ENCODE measurements around the gene FAM180B. TPM values are rescaled to one million over a fixed set of nuclear protein-coding genes. Genes with fewer than 3 reads are reported as not detected.
"Not testable (repeated sequence)": the region's sequence is repeated elsewhere in the genome, so short reads cannot be mapped to it uniquely, and the experiment has no call there.

FAM180B gene
- total RNA-seq, 1 donor: not detected

DNA sequence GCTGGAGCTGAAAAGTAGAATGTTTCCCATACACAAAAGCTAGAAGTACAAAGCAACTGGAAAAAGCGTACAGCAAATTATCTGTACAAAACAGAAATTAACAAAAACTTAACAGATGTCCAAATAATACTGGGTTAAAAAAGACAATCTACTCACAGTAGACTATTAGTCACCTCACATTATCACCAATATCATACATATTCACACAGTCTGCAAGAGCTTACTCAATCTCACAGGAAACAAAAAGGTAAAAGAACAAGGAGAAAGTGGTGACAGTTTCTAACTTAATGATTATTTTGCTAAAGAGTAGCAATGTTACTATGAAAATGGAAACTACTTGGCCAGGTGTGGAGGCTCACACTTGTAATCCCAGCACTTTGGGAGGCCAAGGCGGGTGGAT is 45.4 kb upstream of the FAM180B start:
- Histone ChIP-seq H3K4me2 (ENCODE audit: insufficient read depth, low read length) (peak overlapping the region; percentile 52), H3K4me1 (ENCODE audit: insufficient read depth, low read length) (peaks cover 27% of the 10 kb centered on the region), H3K9me3 (ENCODE audit: low read depth, low read length) (no peaks in the 10 kb centered on the region), H3K27me3 (ENCODE audit: insufficient read depth, low read length) (no peaks in the 10 kb centered on the region), H3K79me2 (ENCODE audit: insufficient read depth, low read length) (peaks cover 95% of the 10 kb centered on the region), H2AFZ (ENCODE audit: low read length) (no peak overlapping the region), H3K27ac (ENCODE audit: low read depth, low read length) (peak overlapping the region; percentile 53), H3K36me3 (ENCODE audit: insufficient read depth, low read length) (peaks cover 3% of the 10 kb centered on the region), H3K4me3 (ENCODE audit: insufficient read depth, low read length) (no peak overlapping the region), H4K20me1 (ENCODE audit: insufficient read depth, low read length) (peaks cover 67% of the 10 kb centered on the region)
- TF ChIP-seq, protein P1, sequence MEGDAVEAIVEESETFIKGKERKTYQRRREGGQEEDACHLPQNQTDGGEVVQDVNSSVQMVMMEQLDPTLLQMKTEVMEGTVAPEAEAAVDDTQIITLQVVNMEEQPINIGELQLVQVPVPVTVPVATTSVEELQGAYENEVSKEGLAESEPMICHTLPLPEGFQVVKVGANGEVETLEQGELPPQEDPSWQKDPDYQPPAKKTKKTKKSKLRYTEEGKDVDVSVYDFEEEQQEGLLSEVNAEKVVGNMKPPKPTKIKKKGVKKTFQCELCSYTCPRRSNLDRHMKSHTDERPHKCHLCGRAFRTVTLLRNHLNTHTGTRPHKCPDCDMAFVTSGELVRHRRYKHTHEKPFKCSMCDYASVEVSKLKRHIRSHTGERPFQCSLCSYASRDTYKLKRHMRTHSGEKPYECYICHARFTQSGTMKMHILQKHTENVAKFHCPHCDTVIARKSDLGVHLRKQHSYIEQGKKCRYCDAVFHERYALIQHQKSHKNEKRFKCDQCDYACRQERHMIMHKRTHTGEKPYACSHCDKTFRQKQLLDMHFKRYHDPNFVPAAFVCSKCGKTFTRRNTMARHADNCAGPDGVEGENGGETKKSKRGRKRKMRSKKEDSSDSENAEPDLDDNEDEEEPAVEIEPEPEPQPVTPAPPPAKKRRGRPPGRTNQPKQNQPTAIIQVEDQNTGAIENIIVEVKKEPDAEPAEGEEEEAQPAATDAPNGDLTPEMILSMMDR (IDR thresholded peaks at IDR 0.05; ENCODE audit: extremely low read depth, low read depth, low read length): no peak
- DNase-seq (ENCODE audit: insufficient read length, low spot score, missing footprints): no peak

DNA sequence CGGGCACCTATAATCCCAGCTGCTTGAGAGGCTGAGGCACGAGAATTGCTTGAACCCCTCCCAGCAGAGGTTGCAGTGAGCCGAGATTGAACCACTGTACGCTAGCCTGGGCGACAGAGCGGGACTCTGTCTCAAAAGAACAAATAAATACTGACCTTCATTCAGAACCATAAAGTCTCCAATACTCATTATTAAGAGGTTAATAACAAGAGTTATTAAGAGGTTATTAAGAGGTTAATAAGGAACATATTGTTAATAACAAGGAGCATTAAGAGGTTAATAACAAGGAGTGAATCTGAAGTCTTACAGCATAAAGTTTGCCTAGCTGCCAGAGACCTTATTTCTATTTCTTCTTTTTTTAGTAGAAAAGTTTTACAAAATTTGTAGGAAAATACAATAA is 41.2 kb upstream of the FAM180B start:
- H3K79me2 ChIP-seq (ENCODE audit: insufficient read depth, low read length): peaks cover 96% of the 10 kb centered on the region
- peaks cover 73% of the 10 kb centered on the region for H4K20me1 ChIP-seq (ENCODE audit: insufficient read depth, low read length)
- H3K27me3 ChIP-seq (ENCODE audit: insufficient read depth, low read length): no peaks in the 10 kb centered on the region
- no peak overlapping the region for H3K4me3 ChIP-seq (ENCODE audit: insufficient read depth, low read length)
- H2AFZ ChIP-seq (ENCODE audit: low read length): no peak overlapping the region
- no peaks in the 10 kb centered on the region for H3K9me3 ChIP-seq (ENCODE audit: low read depth, low read length)
- no peak for DNase-seq (ENCODE audit: insufficient read length, low spot score, missing footprints)
- no peak overlapping the region for H3K27ac ChIP-seq (ENCODE audit: low read depth, low read length)
- H3K4me1 ChIP-seq (ENCODE audit: insufficient read depth, low read length): peaks cover 16% of the 10 kb centered on the region
- peaks cover 3% of the 10 kb centered on the region for H3K36me3 ChIP-seq (ENCODE audit: insufficient read depth, low read length)
- H3K4me2 ChIP-seq (ENCODE audit: insufficient read depth, low read length): no peak overlapping the region
- TF ChIP-seq, protein P1 (IDR thresholded peaks at IDR 0.05; ENCODE audit: extremely low read depth, low read depth, low read length): no peak

DNA sequence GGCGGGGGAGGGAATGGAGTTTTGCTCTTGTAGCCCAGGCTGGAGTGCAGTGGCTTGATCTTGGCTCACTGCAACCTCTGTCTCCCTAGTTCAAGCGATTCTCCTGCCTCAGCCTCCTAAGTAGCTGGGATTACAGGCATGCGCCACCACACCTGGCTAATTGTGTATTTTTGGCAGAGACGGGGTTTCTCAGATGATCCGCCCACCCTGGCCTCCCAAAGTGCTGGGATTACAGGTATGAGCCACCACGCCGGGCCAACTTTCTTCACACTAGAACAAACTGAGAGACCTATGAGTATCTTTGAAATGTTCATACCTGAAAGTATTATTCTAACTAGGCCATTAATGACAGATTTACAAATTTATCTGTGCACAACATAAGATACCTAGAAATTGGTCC is 40.2 kb upstream of the FAM180B start:
- H2AFZ ChIP-seq (ENCODE audit: low read length); H3K27me3 ChIP-seq (ENCODE audit: insufficient read depth, low read length); DNase-seq (ENCODE audit: insufficient read length, low spot score, missing footprints); H3K4me2 ChIP-seq (ENCODE audit: insufficient read depth, low read length); H3K36me3 ChIP-seq (ENCODE audit: insufficient read depth, low read length); H3K9me3 ChIP-seq (ENCODE audit: low read depth, low read length); H3K4me3 ChIP-seq (ENCODE audit: insufficient read depth, low read length); H3K27ac ChIP-seq (ENCODE audit: low read depth, low read length): not testable (repeated sequence)
- Histone ChIP-seq H3K79me2 (ENCODE audit: insufficient read depth, low read length) (peaks cover 98% of the 10 kb centered on the region), H4K20me1 (ENCODE audit: insufficient read depth, low read length) (peaks cover 72% of the 10 kb centered on the region), H3K4me1 (ENCODE audit: insufficient read depth, low read length) (peaks cover 15% of the 10 kb centered on the region)

DNA sequence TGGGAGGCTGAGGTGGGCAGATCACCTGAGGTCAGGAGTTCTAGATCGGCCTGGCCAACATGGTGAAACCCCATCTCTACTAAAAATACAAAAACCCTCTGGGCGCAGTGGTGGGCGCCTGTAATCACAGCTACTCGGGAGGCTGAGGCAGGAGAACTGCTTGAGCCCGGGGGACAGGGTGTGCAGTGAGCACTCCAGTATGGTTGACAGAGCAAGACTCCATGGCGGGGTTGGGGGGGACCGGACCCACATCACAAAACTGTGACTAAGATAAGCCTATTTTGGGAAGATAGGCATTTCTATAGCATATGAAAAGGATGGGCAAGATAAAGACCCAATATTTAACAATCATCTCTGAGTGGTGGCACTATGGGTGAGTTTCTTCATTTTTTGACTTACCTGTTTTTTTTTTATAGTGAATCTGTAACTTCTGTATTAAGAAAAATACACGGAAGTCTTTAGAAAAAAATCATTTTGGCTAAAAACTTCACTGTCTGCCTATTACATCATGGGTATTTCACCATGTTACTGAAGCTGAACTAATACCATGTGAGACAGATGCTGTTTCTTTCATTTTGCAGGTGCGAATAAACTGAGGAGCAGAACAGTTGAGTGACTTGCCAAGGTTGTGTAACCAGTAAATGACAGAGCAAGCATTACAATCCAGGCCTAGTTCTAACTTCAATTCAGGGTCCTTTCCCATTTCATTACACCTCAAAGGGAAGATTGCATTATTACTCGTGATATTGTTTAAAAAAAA is 36.0 kb upstream of the FAM180B start:
- H4K20me1 ChIP-seq (ENCODE audit: insufficient read depth, low read length): peaks cover 43% of the 10 kb centered on the region
- H3K4me2 ChIP-seq (ENCODE audit: insufficient read depth, low read length): peak overlapping the region; percentile 83
- H3K9me3 ChIP-seq (ENCODE audit: low read depth, low read length): no peaks in the 10 kb centered on the region
- DNase-seq (ENCODE audit: insufficient read length, low spot score, missing footprints): peak; percentile 34
- no peaks in the 10 kb centered on the region for H3K27me3 ChIP-seq (ENCODE audit: insufficient read depth, low read length)
- no peak overlapping the region for H2AFZ ChIP-seq (ENCODE audit: low read length)
- H3K27ac ChIP-seq (ENCODE audit: low read depth, low read length): peak overlapping the region; percentile 19
- H3K36me3 ChIP-seq (ENCODE audit: insufficient read depth, low read length): peaks cover 3% of the 10 kb centered on the region
- H3K4me3 ChIP-seq (ENCODE audit: insufficient read depth, low read length): no peak overlapping the region
- TF ChIP-seq, protein P1 (IDR thresholded peaks at IDR 0.05; ENCODE audit: extremely low read depth, low read depth, low read length): no peak
- H3K4me1 ChIP-seq (ENCODE audit: insufficient read depth, low read length): peaks cover 18% of the 10 kb centered on the region
- H3K79me2 ChIP-seq (ENCODE audit: insufficient read depth, low read length): peaks cover 73% of the 10 kb centered on the region

All from osteoblast (primary cell).